HepG2 (cell line): ENCODE measurements around the gene CADPS2. TPM values are rescaled to one million over a fixed set of nuclear protein-coding genes. Genes with fewer than 3 reads are reported as not detected.

Experiments used
- EP300 ChIP-seq, 3 experiments: sonication (generic) in 1 of 3; formaldehyde crosslinking in 1 of 3; IDR thresholded peaks; 2 replicates each; pipeline versions ENCODE4 v1.5.1 to v1.6.1; 2011 to 2020; ENCODE audit warnings: low read depth in 2 of 3, low read length in 2 of 3, borderline replicate concordance in 1 of 3, improper control_type of control experiment in 1 of 3, mild to moderate bottlenecking in 1 of 3, missing genetic modification reagents in 1 of 3, moderate library complexity in 1 of 3
- FUBP1 ChIP-seq: sonication (generic); formaldehyde crosslinking; IDR thresholded peaks from 2 replicates; pipeline ENCODE4 v1.5.1; 2020; ENCODE audit warnings: missing genetic modification reagents, mild to moderate bottlenecking, borderline replicate concordance
- HDAC6 ChIP-seq: fragments of 200-600 bp; sonication (generic); IDR thresholded peaks from 2 replicates; pipeline ENCODE4 v1.7.0; 2017; ENCODE audit warnings: mild to moderate bottlenecking, antibody characterized with exemption, low read length, low read depth
- MEIS2 ChIP-seq: sonication (generic); formaldehyde crosslinking; IDR thresholded peaks from 2 replicates; pipeline ENCODE4 v1.9.0; 2021; ENCODE audit warnings: mild to moderate bottlenecking, missing genetic modification reagents
- NBN ChIP-seq: fragments of 450-650 bp; conservative IDR thresholded peaks from 2 replicates; pipeline ENCODE4 v1.6.1; 2017
- SMARCC2 ChIP-seq: fragments of 450-650 bp; IDR thresholded peaks from 2 replicates; pipeline ENCODE4 v1.6.1; 2017; ENCODE audit warnings: antibody characterized with exemption, mild to moderate bottlenecking
- THRA ChIP-seq: sonication (generic); formaldehyde crosslinking; IDR thresholded peaks from 2 replicates; pipeline ENCODE4 v1.4.0; 2020; ENCODE audit warnings: missing genetic modification reagents, borderline replicate concordance
- ZBTB10 ChIP-seq: sonication (generic); formaldehyde crosslinking; IDR thresholded peaks from 2 replicates; pipeline ENCODE4 v1.4.0; 2020; ENCODE audit warnings: missing genetic modification reagents, borderline replicate concordance
- ZBTB26 ChIP-seq: IDR thresholded peaks from 2 replicates; pipeline ENCODE4 v1.6.1; 2016; ENCODE audit warnings: missing compliant biosample characterization, missing genetic modification reagents, borderline replicate concordance
- ZBTB49 ChIP-seq: sonication (generic); formaldehyde crosslinking; IDR thresholded peaks from 2 replicates; pipeline ENCODE4 v1.4.0; 2020; ENCODE audit warnings: missing genetic modification reagents, borderline replicate concordance
- ZBTB7A ChIP-seq: sonication (generic); formaldehyde crosslinking; IDR thresholded peaks from 2 replicates; pipeline ENCODE4 v1.8.0; 2022; ENCODE audit warnings: mild to moderate bottlenecking, missing genetic modification reagents
- ZNF362 ChIP-seq: sonication (generic); formaldehyde crosslinking; IDR thresholded peaks from 2 replicates; pipeline ENCODE4 v1.4.0; 2020; ENCODE audit warnings: missing genetic modification reagents, mild to moderate bottlenecking, borderline replicate concordance
- ZNF691 ChIP-seq: sonication (generic); formaldehyde crosslinking; IDR thresholded peaks from 2 replicates; pipeline ENCODE4 v1.4.0; 2020; ENCODE audit warnings: missing genetic modification reagents, low read depth, mild to moderate bottlenecking, borderline replicate concordance
- polyA plus RNA-seq, 8 experiments: library from polyadenylated mRNA; depleted of rRNA in 3 of 8; stranded (reverse) in 7 of 8; unstranded in 1 of 8; fragments of >200 nt; fragmentation: Illumina TruSeq in 4 of 8; extraction: Trizol in 4 of 8; gene quantifications; 2 replicates each; pipeline versions ENCODE4 v1.2.1 to v1.2.3, GENCODE V29; 2011 to 2016; ENCODE audit warnings: low read depth in 4 of 8, missing spikeins in 1 of 8, mixed read lengths in 1 of 8; ENCODE audit not compliant: insufficient read depth in 1 of 8
- total RNA-seq, 5 experiments: library from RNA; depleted of rRNA; stranded (reverse); fragments of >200 nt; fragmentation: Illumina TruSeq; extraction: Trizol; gene quantifications; 2 replicates each; pipeline ENCODE4 v1.2.3, GENCODE V29; 2016; ENCODE audit warnings: low read depth in 1 of 5

The CADPS2 gene
- total and polyA plus RNA-seq, 2 of the 13 experiments (the other 11 are each of a cell fraction or from before 2014, with no cell fraction given), result 17.6 to 43.8 TPM

GRCh38 chr7:122885583-122886356, 490 bp downstream of the CADPS2 start (continued):
- no peak for TF ChIP-seq ZBTB10 (CRISPR knock-in tag)
- no peak for TF ChIP-seq EP300 (IDR thresholded peaks at IDR 0.05; ENCODE audit: low read depth in 2 of 2, low read length in 2 of 2)
- no peak for TF ChIP-seq EP300 (CRISPR knock-in tag; IDR thresholded peaks at IDR 0.05; ENCODE audit: borderline replicate concordance)
- no peak for TF ChIP-seq HDAC6
- TF ChIP-seq SMARCC2, result no peak
- 0 out of 2 replicates have a peak, but pooled peaks have one; percentile 28 for TF ChIP-seq ZBTB7A (CRISPR knock-in tag)
- no peak for TF ChIP-seq THRA
- TF ChIP-seq ZBTB26, result no peak
- TF ChIP-seq ZNF362, result no peak
- peak; percentile 9; the same call in 1 of the 2 replicates for TF ChIP-seq ZNF691 (CRISPR knock-in tag)
- 0 out of 2 replicates have a peak, but pooled peaks have one; percentile 19 for TF ChIP-seq MEIS2 (CRISPR knock-in tag)
- no peak for TF ChIP-seq NBN
- no peak for TF ChIP-seq FUBP1 (CRISPR knock-in tag)
- no peak for TF ChIP-seq ZBTB49 (CRISPR knock-in tag)
